GM18511 (cell line): Measurements from ENCODE around the gene PCDH7.

Source experiments
- ATAC-seq: cut with Tn5 transposase; IDR thresholded peaks from one replicate; pipeline ENCODE4 v1.9.1; 2021; ENCODE audit warnings: mild to moderate bottlenecking, moderate library complexity; ENCODE audit not compliant: unreplicated experiment

The PCDH7 gene

DNA sequence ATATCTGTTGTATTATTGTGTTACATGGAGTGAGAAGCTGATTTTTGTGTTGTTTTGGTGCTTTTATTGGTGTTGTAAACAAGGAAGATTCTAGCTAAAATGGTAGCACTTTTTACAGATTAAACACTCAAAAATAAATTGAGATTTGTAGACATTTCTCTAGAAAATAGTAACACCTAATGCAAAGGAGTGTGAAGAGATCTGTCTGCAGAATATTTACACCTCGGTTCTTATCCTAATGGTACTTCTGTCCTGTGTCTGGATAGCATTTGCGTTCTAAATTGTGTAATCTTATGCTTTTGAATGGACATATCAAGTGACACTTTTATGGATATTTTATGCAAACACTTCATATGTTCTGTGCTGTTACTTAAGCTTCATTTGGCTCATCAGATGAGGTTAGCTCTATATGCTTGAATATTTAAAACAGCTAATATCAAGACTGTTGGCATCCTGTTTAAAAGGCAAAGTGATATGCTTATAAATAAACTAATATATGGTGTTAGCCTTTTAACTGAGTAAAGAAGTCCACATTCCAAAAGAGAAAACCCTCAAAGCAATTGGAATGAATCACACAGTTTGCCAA lies 6.0 kb downstream of the PCDH7 start:
- ATAC-seq = no peak

- ATAC-seq = no peak
Observed at GRCh38 chr4:30727409-30727808, 7.2 kb downstream of the PCDH7 start.

- no peak for ATAC-seq
Observed at GRCh38 chr4:30728311-30728710, 8.1 kb downstream of the PCDH7 start.

DNA sequence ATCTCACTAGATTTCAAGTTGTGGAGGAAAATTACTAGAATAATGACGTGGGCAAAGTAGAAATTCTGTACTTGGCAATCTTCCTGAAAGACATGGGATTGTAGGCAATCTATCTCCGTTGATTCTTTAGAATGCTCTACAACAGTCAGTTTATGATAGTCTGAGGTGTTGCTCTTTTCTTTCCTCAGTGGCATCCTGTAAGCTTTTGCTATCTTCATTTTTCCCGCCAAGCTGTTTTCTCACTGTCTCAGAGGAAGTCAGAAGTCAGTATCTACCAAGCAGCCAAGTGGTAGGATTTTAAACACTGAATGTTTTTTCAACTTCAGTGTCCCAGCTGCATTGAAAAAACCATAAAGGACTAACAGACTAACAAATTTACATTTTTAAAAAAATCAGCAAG lies 23.7 kb downstream of the PCDH7 start:
- no peak for ATAC-seq

GRCh38 chr4:30744386-30744785 lies 24.2 kb downstream of the PCDH7 start:
- ATAC-seq = no peak

DNA sequence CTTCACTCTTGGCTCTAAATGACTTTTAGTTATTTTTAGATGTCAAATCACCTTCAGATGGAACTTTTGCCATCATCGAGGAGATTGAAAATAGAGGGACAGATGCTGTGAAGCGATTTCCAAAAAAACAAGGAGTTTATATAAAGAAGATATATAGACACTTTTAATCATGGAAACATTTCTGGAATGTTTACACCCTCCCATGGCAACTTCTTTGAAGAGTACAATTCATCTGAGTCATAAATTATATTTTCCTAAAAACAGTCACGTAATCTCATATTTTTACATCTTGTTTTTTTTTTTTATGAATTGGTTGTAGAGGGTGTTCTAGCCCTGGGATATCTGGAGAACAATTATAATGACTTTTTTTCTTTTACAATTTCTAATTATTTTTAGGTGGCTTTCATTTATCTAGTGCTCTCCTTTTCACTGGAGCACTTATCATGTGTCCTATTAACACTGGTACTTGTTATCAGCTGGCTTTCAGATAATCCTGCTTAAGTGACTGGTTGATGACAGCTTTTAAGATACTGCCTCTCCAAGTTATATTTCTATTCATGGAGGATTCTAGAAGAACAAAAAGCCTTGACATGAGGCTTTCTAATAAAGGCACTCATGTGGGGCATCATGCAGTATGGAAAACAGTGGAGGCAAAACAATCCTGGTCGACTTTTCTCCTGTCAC lies 24.9 kb downstream of the PCDH7 start:
- no peak for ATAC-seq

DNA sequence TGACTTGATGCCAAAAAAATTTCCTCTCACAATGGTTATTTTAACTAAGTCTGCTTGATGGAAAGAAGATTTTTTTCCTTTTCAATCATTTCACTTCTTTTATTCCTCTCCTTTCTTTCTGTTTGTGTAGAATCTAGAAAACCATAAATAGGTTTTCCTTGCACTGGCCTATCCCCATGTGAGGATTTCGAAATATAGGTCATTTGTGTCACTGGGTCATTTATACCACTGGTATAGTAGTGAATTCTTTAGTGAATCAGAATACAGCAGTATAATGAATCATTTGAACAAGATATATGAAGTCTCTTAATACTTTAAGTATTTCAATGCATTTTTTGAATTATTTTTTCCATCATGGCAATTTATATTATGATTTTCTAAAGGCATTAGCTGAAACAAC lies 26.6 kb downstream of the PCDH7 start:
- ATAC-seq = no peak

- no peak for ATAC-seq
Observed at GRCh38 chr4:30753316-30753715, 33.1 kb downstream of the PCDH7 start.

DNA sequence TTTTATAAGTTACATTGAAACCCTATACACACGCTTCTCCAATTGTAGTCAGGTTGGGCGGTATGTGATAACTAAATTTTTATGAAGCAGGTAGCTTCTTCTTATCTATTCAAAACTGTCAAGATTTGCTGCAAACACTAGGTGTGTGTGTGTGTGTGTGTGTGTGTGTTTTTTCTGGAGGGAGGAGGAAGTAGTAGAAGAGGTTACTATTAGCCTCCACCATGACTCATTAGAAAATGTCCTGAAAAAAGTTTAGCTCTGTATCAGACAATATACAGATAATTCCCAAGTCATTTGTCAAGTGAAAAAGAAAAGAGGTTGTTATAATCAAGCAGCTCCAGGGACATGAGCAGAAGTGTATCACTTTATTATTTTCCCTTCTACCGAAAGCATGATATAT lies 33.9 kb downstream of the PCDH7 start:
- ATAC-seq = no peak

DNA sequence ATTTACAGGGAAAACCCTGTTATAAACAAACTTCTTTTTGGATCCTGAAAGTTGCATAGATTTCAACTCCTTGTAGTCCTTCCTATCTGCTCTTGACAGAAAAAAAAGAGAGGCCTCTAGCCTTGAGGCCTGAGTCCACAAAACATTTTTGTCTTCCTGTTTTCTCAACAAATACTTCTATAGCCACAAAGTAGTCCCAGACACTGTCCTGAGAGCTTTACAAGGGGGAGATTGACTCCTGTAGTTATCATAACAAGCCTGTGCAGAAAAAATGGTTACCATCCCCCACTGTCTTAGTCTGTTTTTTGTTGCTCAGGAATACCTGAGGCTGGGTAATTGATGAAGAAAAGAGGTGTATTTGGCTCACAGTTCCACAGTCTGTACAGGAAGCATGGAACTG lies 35.2 kb downstream of the PCDH7 start:
- ATAC-seq = no peak

GRCh38 chr4:30756553-30756952 lies 36.4 kb downstream of the PCDH7 start:
- ATAC-seq = no peak

DNA sequence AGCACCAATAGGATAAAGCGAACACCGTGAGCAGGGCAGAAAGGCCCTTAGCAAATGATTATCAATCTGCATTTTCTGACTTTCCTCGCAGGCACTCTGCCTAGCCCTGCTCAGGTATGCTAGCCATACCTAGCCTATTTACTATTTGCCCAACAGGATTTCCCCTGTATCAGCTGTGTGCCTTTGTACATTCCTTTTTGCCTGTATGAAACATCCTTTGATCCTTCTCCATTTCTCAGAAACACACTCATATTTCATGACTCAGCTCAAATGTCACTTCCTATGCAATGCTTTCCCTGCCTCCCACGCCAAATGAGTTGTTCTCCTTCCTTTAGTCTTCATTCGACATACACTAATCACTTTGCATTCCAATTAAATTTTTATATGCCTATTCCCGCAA lies 37.2 kb downstream of the PCDH7 start:
- ATAC-seq = no peak

DNA sequence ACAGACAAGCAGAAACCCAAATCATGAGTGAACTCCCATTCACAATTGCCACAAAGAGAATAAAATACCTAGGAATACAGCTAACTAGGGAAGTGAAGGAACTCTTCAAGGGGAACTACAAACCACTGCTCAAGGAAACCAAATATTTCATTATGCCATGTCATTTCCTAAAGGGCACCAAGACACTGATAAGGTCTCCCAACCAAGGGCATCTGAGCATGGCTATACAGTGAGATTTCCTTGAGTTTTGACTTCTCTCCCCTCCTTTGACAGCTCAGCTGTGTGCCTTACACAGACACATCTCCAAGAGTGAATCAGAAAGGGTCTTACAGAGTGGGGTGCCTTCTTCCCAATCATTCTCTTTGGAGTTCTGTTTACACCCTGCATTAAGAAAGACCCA lies 40.4 kb downstream of the PCDH7 start:
- no peak for ATAC-seq

DNA sequence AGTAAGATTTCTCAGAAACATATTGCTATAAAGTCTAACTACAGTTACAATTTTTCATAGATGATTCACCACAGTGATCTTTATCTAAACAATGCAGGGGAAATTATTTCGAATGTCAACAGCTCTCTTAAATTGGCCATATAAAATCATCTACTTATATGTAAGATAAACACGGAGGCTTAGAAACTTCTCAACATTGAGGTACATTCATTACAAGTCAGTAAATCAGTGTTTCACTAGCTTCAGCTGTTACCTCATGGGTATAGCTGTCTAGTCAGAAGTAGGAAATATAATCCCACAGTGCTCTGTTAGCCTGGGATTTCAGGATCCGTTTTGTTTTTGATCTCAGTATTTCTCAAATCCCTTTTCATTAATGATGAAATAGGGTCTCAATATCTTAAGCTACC lies 43.2 kb downstream of the PCDH7 start:
- no peak for ATAC-seq

DNA sequence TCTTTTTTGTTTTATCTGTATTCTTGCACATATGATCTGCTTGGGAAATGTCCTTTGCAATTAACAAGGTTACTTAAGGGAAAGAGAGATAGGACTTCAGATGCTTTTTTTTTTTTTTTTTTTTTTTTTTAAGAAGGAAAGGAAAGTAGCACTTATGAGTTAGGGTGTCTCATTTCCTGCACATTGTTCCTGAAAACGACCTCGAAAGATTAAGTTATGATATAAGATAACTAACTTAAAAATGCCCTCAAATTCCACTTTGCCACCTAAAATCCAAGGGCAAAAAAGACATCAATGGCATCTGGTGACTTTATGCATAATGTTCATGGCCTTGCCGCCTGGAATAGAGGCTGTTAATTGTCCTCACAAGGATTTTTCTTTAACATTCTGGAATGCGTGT lies 44.9 kb downstream of the PCDH7 start:
- no peak for ATAC-seq

- ATAC-seq = no peak
Observed at GRCh38 chr4:30767147-30767845, 47.1 kb downstream of the PCDH7 start.

GRCh38 chr4:30768277-30768676 lies 48.1 kb downstream of the PCDH7 start:
- ATAC-seq = no peak

- ATAC-seq = no peak
Observed at GRCh38 chr4:30769093-30769492, 48.9 kb downstream of the PCDH7 start.

GRCh38 chr4:30770049-30770549 lies 49.9 kb downstream of the PCDH7 start:
- ATAC-seq = no peak

GRCh38 chr4:30770812-30771211 lies 50.6 kb downstream of the PCDH7 start:
- ATAC-seq = no peak

GRCh38 chr4:30776451-30776850 lies 56.3 kb downstream of the PCDH7 start:
- no peak for ATAC-seq

DNA sequence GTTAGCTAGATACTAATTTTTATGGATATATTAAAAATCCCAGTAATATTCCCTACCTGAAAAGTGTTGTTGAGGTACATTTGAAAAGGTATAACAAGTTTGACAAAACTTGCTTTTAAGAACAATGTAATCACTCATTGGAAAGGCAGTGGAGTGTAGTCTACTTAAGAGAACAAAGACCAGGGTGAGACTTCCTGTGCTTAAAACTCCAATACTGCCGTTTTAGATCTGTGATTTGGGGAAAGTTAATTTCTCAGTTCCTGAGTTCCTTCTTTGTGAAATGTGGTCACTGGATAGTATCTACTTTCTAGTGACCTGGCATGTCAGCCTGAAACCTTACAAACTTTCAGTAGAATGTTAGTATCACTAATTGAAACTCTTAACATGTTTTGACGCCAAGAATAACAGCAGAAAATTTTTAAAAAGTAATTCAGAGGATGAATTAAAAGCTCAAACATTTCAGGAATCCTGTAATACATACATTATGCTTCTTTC lies 56.8 kb downstream of the PCDH7 start:
- ATAC-seq = no peak
